ENCODE measurements around the gene BRINP3. TPM values are rescaled to one million over a fixed set of nuclear protein-coding genes. Genes with fewer than 3 reads are reported as not detected.

Gene BRINP3
- total RNA-seq, 1 experiment from 2014 or later: not detected

DNA sequence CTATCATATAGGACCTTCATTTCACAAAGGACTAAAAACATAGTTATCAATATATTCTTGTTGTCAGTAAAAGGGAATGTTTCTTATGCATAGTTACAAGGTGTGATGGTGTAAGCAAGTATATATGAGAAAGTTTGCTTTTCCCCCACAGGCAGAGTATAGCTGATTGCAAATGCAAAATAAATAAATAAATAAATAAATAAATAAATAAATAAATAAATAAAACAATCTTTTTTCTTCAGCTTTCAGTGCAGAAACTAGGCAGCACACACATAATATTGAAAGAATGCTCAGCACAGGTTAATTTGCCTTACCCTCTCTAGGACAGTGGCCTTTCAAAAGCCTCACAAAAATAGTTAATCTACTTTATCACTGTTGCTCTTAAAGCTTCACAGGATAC, 138.8 kb downstream of the BRINP3 start:
- Mint-ChIP-seq H3K27ac (no peak overlapping the region), H3K9me3 (no peaks in the 10 kb centered on the region), H3K4me1 (no peaks in the 10 kb centered on the region), H3K27me3 (ENCODE audit: low read depth) (no peaks in the 10 kb centered on the region; the same call in 1 of the 2 replicates), H3K36me3 (ENCODE audit: insufficient read depth in 1 of 3, low read depth in 3 of 3) (no peaks in the 10 kb centered on the region), H3K4me3 (no peak overlapping the region)
- no peak overlapping the region for H2BK12ac ChIP-seq (ENCODE audit: insufficient read length, low read depth, low read length)
- H2AK5ac ChIP-seq (ENCODE audit: insufficient read length, low read length): no peak overlapping the region
- no peak overlapping the region for H3K27ac ChIP-seq (ENCODE audit: insufficient read length, low read depth, low read length)
- H3K14ac ChIP-seq (ENCODE audit: insufficient read depth, low read length): no peak overlapping the region
- no peaks in the 10 kb centered on the region for H3K9me3 ChIP-seq (ENCODE audit: control insufficient read depth, low read depth, low read length)
- H3K23me2 ChIP-seq (ENCODE audit: insufficient read length, low read depth, low read length, poor library complexity, severe bottlenecking): no peaks in the 10 kb centered on the region
- no peak overlapping the region for H3K9ac ChIP-seq (ENCODE audit: extremely low read depth, insufficient read length, low read length)
- H3K79me1 ChIP-seq (ENCODE audit: insufficient read depth, low read depth, low read length, poor library complexity, severe bottlenecking): no peaks in the 10 kb centered on the region
- H2BK15ac ChIP-seq (ENCODE audit: low read depth, low read length): no peak overlapping the region
- no peaks in the 10 kb centered on the region for H3K27me3 ChIP-seq (ENCODE audit: insufficient read depth, low read length)
- no peaks in the 10 kb centered on the region for H3K79me2 ChIP-seq (ENCODE audit: insufficient read depth, low read length)
- H3K56ac ChIP-seq (ENCODE audit: insufficient read length, low read depth, low read length): no peak overlapping the region
- H4K20me1 ChIP-seq (ENCODE audit: control insufficient read depth, insufficient read depth, insufficient read length): no peaks in the 10 kb centered on the region
- no peak overlapping the region for H3T11ph ChIP-seq (ENCODE audit: low read length)
- H2BK5ac ChIP-seq (ENCODE audit: insufficient read length, low read length): no peak overlapping the region
- H3K4me1 ChIP-seq (ENCODE audit: insufficient read depth, low read length): no peaks in the 10 kb centered on the region
- no peak overlapping the region for H4K91ac ChIP-seq (ENCODE audit: insufficient read length, low read depth, low read length)
- TF ChIP-seq, protein P1, sequence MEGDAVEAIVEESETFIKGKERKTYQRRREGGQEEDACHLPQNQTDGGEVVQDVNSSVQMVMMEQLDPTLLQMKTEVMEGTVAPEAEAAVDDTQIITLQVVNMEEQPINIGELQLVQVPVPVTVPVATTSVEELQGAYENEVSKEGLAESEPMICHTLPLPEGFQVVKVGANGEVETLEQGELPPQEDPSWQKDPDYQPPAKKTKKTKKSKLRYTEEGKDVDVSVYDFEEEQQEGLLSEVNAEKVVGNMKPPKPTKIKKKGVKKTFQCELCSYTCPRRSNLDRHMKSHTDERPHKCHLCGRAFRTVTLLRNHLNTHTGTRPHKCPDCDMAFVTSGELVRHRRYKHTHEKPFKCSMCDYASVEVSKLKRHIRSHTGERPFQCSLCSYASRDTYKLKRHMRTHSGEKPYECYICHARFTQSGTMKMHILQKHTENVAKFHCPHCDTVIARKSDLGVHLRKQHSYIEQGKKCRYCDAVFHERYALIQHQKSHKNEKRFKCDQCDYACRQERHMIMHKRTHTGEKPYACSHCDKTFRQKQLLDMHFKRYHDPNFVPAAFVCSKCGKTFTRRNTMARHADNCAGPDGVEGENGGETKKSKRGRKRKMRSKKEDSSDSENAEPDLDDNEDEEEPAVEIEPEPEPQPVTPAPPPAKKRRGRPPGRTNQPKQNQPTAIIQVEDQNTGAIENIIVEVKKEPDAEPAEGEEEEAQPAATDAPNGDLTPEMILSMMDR (conservative IDR thresholded peaks at IDR 0.05): no peak
- no peak overlapping the region for H4K5ac ChIP-seq (ENCODE audit: insufficient read length, low read depth, low read length)
- H4K8ac ChIP-seq (replicated peaks; ENCODE audit: insufficient read length, low read depth, low read length): no peak overlapping the region
- no peak overlapping the region for H2BK20ac ChIP-seq (ENCODE audit: low read depth, low read length, poor library complexity, severe bottlenecking)
- no peak overlapping the region for H2AFZ ChIP-seq (ENCODE audit: low read length)
- no peak overlapping the region for H2BK120ac ChIP-seq (ENCODE audit: low read depth, low read length, poor library complexity, severe bottlenecking)
- DNase-seq: no peak
- no peak overlapping the region for H3K23ac ChIP-seq (ENCODE audit: insufficient read length, low read depth, low read length)
- no peak overlapping the region for H3K4me2 ChIP-seq (ENCODE audit: insufficient read depth, insufficient read length, low read length)
- H3K18ac ChIP-seq (ENCODE audit: insufficient read length, low read depth, low read length): no peak overlapping the region
- H3K4ac ChIP-seq (ENCODE audit: low read depth, low read length): no peak overlapping the region
